Activated CD4-positive, alpha-beta T cell treated with anti-CD3 and anti-CD28 coated beads for 1 hour (primary cell): Measurements from ENCODE around the gene NFKB1.
"Not testable (repeated sequence)": the region's sequence is repeated elsewhere in the genome, so short reads cannot be mapped to it uniquely, and the experiment has no call there.

Experiments used
- DNase-seq: peaks from one replicate; pipeline ENCODE4 v3.0.0-alpha.2; 2020

NFKB1 gene

DNA sequence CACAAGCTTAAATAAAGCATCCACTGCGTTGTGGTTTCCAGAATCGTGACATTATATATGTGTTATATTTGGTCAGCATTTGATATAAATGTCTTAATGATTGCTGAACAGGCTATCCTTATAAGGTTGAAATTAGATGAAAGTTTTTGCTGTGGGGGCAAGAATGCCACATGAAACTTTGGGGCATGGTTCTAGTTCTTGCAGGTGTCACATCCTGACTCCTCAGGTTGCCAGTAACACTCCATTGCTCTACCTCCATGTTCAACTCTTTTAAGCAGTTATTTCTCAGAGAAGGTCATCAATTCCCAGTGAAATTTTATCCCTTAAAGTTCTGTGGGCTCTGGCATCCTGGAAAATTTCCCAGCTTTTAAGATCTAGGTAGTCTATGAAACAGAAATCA is 33.7 kb downstream of the NFKB1 start:
- no peak for DNase-seq

- DNase-seq = no peak
Measured at GRCh38 chr4:102535398-102536082, 34.4 kb downstream of the NFKB1 start.

- no peak for DNase-seq
Measured at GRCh38 chr4:102536768-102537167, 35.6 kb downstream of the NFKB1 start.

- no peak for DNase-seq
Measured at GRCh38 chr4:102537269-102537668, 36.1 kb downstream of the NFKB1 start.

DNA sequence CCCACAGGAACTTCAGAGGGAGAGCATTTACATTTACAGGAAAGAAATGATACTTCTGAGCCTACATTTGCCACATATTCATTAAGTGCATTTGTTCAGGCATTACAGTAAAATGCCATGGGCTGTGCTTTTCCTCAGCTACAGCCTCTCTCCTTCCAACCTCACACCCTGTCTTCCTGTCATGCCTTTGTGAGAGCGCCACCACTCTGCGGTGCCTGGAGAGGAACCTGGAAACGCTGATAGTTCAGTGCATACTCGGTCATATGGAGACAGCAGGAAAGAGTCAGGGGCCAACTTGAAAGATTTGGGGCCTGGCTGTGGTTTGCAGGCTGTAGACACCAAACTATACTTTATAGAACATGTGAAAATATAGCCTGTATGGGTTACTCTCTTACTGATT is 40.5 kb downstream of the NFKB1 start:
- DNase-seq = no peak

- no peak for DNase-seq
Measured at GRCh38 chr4:102543030-102543928, 42.1 kb downstream of the NFKB1 start.

GRCh38 chr4:102546635-102547034 is 45.5 kb downstream of the NFKB1 start:
- no peak for DNase-seq

GRCh38 chr4:102547973-102548372 is 46.8 kb downstream of the NFKB1 start:
- no peak for DNase-seq

GRCh38 chr4:102551958-102552565 is 50.9 kb downstream of the NFKB1 start:
- no peak for DNase-seq

GRCh38 chr4:102552781-102553180 is 51.6 kb downstream of the NFKB1 start:
- no peak for DNase-seq

DNA sequence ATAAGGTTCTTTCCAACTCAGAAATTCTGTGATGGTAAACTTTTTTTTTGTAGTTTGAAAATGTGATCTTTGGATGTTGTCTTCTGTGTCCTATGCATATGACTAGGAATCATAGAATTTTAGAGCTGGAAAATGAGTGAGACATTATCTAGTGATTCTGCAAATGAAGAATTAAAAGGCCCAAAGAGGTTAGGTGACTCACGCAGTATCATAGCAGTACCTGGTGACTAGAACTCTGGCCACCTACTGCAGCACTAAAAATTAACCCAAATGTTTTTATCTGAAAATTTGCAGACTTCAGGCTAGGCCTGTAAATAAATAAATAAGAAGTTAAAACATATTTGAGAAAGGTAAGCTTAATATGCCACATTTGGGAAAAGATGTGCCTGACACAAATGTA is 52.8 kb downstream of the NFKB1 start:
- no peak for DNase-seq

DNA sequence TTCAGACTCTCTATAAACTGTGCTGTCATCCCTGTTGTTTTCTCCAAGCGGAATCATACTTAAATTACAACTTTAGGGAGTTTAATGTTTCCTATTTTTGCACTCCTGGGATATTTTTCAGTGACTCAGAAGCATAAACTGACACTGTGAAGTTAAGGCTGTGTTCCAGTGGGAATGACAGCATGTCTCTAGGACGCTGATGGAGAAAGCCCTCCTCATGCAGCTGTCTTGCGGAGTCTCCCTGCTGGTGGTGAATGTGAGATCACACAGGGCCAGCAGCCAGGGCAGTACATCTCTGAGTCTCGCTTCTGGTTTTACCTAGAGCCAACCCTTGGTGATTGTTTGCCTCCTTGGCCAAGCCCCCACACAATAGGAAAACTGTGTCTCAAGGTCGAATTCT is 53.3 kb downstream of the NFKB1 start:
- DNase-seq = no peak

GRCh38 chr4:102554992-102555391 is 53.8 kb downstream of the NFKB1 start:
- DNase-seq = no peak

DNA sequence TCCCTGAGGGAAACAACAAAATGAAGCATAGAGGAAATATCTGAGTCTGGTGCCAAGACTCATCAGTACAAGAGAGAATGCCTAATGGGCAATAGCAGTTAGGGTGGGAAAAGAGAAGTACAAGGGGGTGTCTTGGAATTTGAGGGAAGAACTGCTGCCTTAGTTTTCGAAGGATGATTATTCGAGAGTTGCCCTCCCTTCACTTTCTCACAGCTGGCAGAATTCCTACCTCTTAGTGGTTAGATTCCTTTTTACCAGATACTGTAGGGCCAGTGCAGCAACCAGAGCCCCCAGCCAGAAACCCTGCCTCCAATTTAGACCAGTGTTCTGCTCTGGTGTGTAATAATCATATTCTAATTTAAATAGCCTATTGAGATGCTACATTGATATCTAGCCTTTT is 56.5 kb downstream of the NFKB1 start:
- DNase-seq = no peak

- DNase-seq = no peak
Measured at GRCh38 chr4:102560115-102560514, 59.0 kb downstream of the NFKB1 start.

DNA sequence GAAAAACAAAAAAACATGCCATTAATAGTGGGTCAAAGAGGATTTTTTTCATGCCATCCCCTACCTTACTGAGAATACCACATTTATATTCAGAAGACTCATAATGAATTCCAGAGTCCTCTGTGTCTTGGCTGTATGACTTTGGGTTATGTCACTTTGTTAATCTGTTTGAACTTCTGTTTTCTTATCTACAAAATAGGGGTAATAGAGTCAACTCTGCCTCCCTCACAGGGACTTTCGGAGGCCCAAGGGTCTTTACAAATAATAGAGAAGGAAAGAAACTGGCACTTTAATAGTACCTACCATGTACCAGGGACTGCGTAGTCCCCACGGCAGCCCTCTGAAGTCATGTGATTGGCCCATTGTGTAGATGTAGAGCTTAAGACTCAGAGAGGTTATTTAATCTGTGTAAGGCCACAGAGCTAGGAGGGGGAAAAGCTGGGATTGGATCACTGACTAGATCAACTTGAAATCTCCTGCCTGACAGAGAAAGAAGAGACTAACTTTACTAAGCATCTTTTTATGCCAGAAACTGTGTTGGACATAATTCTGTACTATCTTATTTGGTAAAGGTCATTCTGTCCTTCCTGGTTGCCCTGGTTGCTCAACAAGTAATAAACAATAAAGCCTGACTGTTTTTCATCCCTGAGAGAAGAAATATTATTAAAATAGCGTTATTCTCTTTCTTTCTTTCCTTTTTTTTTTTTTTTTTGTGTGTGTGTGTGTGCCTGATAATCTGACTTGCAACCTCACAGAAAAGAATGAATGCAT is 59.6 kb downstream of the NFKB1 start:
- no peak for DNase-seq

GRCh38 chr4:102563000-102563399 is 61.8 kb downstream of the NFKB1 start:
- no peak for DNase-seq

DNA sequence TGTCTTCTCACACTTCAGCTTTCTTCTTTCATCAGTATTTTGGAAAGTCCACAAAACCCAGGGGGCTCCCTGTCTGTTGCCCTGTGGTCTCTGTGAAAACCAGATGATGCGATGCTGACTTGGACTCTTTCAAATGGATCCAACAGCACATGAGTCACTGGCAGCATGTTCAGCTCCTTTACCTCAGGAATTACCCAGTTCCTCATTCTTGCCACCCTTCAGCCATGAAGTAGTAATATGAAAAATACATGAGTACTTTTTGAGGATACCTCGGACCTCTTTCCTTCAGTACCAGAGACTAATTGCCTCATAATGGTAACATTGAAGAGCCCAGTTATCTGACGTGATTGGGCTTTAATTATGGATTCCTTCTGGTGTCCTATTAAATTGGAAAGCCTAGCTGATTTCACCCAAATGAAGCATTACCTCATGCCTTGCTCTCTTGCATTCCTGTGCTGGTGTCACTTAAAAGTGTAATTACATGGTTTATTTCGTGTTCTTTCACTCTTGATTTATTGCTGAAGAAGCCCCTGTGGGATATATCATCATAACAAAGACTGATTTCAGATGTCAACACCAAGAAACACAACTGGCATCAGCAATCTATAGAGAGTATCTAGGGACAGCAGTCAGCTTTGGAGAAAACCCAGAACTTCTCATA is 63.4 kb downstream of the NFKB1 start:
- DNase-seq = no peak

- no peak for DNase-seq
Measured at GRCh38 chr4:102565696-102566095, 64.5 kb downstream of the NFKB1 start.

- DNase-seq = no peak
Measured at GRCh38 chr4:102566426-102566825, 65.3 kb downstream of the NFKB1 start.

DNA sequence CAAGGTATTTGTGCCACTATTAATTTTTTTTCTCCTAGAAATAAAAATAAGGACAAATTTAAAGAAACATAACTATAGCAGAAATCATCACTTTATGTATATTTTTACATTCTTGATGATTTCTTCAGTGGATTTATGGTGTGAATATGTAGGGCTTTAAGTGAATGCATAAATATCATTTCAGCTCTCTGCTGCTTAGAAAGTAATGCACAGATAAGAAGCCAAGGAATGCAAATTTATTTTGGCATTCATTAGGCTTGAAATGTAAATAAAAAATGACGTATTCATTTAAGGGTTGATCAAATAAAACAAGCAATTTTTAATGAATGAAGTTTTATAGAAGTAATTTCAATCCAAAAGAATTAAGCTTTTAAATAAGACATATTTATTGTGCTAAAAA is 66.3 kb downstream of the NFKB1 start:
- no peak for DNase-seq

GRCh38 chr4:102569200-102569599 is 68.0 kb downstream of the NFKB1 start:
- no peak for DNase-seq

DNA sequence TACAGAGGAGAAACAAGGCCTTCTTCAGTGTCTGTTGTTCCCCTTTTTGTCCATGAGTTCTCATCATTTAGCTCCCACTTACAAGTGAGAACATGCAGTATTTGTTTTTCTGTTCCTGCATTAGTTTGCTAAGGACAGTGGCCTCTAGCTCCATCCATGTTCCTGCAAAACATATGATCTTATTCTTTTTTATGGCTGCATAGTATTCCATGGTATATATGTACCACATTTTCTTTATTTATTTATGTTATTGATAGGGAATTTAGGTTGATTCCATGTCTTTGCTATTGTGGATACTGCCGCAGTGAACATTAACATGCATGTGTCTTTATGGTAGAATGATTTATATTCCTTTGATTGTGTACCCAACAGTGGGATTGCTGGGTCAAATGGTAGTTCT is 69.1 kb downstream of the NFKB1 start:
- not testable (repeated sequence) for DNase-seq
